Measurements from ENCODE around the gene TRIM71.

TRIM71 gene

GRCh38 chr3:32885283-32885901 lies 67.6 kb downstream of the TRIM71 start:
- TF ChIP-seq, protein P1, sequence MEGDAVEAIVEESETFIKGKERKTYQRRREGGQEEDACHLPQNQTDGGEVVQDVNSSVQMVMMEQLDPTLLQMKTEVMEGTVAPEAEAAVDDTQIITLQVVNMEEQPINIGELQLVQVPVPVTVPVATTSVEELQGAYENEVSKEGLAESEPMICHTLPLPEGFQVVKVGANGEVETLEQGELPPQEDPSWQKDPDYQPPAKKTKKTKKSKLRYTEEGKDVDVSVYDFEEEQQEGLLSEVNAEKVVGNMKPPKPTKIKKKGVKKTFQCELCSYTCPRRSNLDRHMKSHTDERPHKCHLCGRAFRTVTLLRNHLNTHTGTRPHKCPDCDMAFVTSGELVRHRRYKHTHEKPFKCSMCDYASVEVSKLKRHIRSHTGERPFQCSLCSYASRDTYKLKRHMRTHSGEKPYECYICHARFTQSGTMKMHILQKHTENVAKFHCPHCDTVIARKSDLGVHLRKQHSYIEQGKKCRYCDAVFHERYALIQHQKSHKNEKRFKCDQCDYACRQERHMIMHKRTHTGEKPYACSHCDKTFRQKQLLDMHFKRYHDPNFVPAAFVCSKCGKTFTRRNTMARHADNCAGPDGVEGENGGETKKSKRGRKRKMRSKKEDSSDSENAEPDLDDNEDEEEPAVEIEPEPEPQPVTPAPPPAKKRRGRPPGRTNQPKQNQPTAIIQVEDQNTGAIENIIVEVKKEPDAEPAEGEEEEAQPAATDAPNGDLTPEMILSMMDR (IDR thresholded peaks at IDR 0.05; ENCODE audit: low read depth, low read length): no peak
- no peak for DNase-seq (ENCODE audit: extremely low read depth, low read depth)

GRCh38 chr3:32886296-32886695 lies 68.5 kb downstream of the TRIM71 start:
- TF ChIP-seq, protein P1 (IDR thresholded peaks at IDR 0.05; ENCODE audit: low read depth, low read length): no peak
- DNase-seq (ENCODE audit: extremely low read depth, low read depth): no peak

GRCh38 chr3:32886911-32887310 lies 69.1 kb downstream of the TRIM71 start:
- DNase-seq (ENCODE audit: extremely low read depth, low read depth): no peak
- TF ChIP-seq, protein P1 (IDR thresholded peaks at IDR 0.05; ENCODE audit: low read depth, low read length): no peak

DNA sequence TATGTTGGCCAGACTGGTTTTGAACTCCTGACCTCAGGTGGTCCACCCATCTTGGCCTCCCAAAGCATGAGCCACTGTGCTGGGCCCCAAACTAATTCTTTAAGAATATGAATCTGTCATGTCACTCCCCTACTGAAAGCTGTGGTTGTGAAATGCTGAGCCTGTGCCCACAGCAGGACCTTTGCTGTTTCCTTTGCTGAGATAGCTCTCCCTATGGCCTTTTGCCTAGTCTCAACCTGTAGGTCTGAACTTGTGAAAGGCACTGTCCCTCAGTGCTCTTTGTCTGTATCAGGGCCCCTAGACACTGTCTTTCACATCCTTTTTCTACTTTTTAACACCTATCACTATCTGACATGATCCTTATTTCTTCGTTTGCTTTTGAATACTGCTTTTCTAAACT lies 70.9 kb downstream of the TRIM71 start:
- DNase-seq (ENCODE audit: extremely low read depth, low read depth): no peak
- TF ChIP-seq, protein P1 (IDR thresholded peaks at IDR 0.05; ENCODE audit: low read depth, low read length): no peak

DNA sequence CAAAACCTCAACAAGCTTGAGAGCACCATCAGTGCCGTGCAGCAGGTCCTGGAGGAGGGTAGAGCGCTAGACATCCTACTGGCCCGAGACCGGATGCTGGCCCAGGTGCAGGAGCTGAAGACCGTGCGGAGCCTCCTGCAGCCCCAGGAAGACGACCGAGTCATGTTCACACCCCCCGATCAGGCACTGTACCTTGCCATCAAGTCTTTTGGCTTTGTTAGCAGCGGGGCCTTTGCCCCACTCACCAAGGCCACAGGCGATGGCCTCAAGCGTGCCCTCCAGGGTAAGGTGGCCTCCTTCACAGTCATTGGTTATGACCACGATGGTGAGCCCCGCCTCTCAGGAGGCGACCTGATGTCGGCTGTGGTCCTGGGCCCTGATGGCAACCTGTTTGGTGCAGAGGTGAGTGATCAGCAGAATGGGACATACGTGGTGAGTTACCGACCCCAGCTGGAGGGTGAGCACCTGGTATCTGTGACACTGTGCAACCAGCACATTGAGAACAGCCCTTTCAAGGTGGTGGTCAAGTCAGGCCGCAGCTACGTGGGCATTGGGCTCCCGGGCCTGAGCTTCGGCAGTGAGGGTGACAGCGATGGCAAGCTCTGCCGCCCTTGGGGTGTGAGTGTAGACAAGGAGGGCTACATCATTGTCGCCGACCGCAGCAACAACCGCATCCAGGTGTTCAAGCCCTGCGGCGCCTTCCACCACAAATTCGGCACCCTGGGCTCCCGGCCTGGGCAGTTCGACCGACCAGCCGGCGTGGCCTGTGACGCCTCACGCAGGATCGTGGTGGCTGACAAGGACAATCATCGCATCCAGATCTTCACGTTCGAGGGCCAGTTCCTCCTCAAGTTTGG lies 72.9 kb downstream of the TRIM71 start:
- TF ChIP-seq, protein P1 (IDR thresholded peaks at IDR 0.05; ENCODE audit: low read depth, low read length): no peak
- DNase-seq (ENCODE audit: extremely low read depth, low read depth): no peak

DNA sequence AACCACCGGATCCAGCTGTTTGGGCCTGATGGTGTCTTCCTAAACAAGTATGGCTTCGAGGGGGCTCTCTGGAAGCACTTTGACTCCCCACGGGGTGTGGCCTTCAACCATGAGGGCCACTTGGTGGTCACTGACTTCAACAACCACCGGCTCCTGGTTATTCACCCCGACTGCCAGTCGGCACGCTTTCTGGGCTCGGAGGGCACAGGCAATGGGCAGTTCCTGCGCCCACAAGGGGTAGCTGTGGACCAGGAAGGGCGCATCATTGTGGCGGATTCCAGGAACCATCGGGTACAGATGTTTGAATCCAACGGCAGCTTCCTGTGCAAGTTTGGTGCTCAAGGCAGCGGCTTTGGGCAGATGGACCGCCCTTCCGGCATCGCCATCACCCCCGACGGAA lies 73.6 kb downstream of the TRIM71 start:
- DNase-seq (ENCODE audit: extremely low read depth, low read depth): no peak
- TF ChIP-seq, protein P1 (IDR thresholded peaks at IDR 0.05; ENCODE audit: low read depth, low read length): no peak
